Stimulated activated CD8-positive, alpha-beta memory T cell treated with anti-CD3 and anti-CD28 coated beads, Interleukin-7, amount 100 ng/mL, for 4 hours (primary cell): Measurements from ENCODE around the gene ZNF428.

Experiments
- DNase-seq, 2 donors: peaks; one replicate each; pipeline ENCODE4 v3.0.0-alpha.2; 2020; ENCODE audit warnings: low read depth in 2 of 2

ZNF428 gene

GRCh38 chr19:43562226-43562697 lies 57.2 kb downstream of the ZNF428 start:
- DNase-seq = no peak

DNA sequence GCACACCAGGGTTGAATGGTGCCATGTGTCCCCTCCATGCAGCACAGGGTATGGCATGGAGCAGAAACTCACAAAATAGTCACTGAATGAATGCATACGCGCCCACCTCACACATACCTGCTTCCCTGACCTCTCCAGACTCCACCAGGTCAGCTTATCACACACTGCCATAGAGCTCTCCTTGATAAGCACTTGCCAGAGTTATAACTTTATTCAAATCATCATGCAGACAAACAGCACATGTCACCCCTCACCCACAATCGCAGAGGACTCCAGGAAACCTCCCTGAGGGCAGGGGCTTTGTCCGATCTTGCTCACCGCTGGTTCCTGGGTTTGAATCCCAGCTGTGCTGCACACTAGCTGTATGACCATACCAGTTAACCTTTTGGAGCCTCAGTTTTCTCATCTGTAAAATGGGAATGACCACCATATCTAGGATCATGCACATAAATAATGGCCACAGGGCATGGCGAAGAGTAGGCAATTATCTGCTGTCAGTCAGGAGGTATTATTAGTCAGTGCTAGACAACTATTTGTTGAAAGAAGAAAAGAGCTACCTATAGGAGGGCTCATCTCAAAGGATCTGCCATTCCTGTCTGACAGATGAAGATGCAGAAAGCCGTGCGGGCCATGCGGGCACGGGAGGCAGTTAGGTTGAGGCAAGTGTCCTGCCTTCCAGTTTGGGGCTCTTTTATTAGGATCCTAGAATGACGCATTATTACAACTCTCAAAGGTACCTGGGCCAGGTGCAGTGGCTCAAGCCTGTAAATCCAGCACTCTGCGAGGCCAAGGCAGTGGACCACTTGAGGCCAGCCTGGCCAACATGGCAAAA lies 58.1 kb downstream of the ZNF428 start:
- no peak for DNase-seq

- DNase-seq = no peak
Measured at GRCh38 chr19:43560687-43561086, 58.7 kb downstream of the ZNF428 start.
